COLO829 (cell line): ENCODE measurements around the gene TINAG.
"Not testable (repeated sequence)": the region's sequence is repeated elsewhere in the genome, so short reads cannot be mapped to it uniquely, and the experiment has no call there.

Source experiments
- DNase-seq: peaks from one replicate; pipeline ENCODE4 v3.0.0; 2012; ENCODE audit warnings: low spot score

Gene TINAG

GRCh38 chr6:54308986-54309315, 710 bp downstream of the TINAG start:
- DNase-seq: no peak

- no peak for DNase-seq
Measured at GRCh38 chr6:54310377-54311152, 2.3 kb downstream of the TINAG start.

- no peak for DNase-seq
Measured at GRCh38 chr6:54315656-54316055, 7.4 kb downstream of the TINAG start.

GRCh38 chr6:54320871-54321270, 12.6 kb downstream of the TINAG start:
- no peak for DNase-seq

GRCh38 chr6:54327631-54328030, 19.4 kb downstream of the TINAG start:
- DNase-seq: no peak

GRCh38 chr6:54331571-54331970, 23.3 kb downstream of the TINAG start:
- not testable (repeated sequence) for DNase-seq

- DNase-seq: peak; percentile 88
Measured at GRCh38 chr6:54335871-54336270, 27.6 kb downstream of the TINAG start.

- DNase-seq: no peak
Measured at GRCh38 chr6:54353975-54354374, 45.7 kb downstream of the TINAG start.

- DNase-seq: no peak
Measured at GRCh38 chr6:54354608-54355007, 46.4 kb downstream of the TINAG start.

- no peak for DNase-seq
Measured at GRCh38 chr6:54357141-54357540, 48.9 kb downstream of the TINAG start.

- no peak for DNase-seq
Measured at GRCh38 chr6:54361188-54361587, 52.9 kb downstream of the TINAG start.

- DNase-seq: no peak
Measured at GRCh38 chr6:54361734-54362133, 53.5 kb downstream of the TINAG start.

GRCh38 chr6:54366667-54367327, 58.6 kb downstream of the TINAG start:
- DNase-seq: peak; percentile 10

GRCh38 chr6:54377776-54378175, 69.5 kb downstream of the TINAG start:
- no peak for DNase-seq

GRCh38 chr6:54386295-54386694, 78.1 kb downstream of the TINAG start:
- DNase-seq: no peak

GRCh38 chr6:54390362-54390761, 82.1 kb downstream of the TINAG start:
- DNase-seq: no peak

- no peak for DNase-seq
Measured at GRCh38 chr6:54391577-54391976, 83.3 kb downstream of the TINAG start.

- DNase-seq: no peak
Measured at GRCh38 chr6:54403096-54403495, 94.9 kb downstream of the TINAG start.

- DNase-seq: no peak
Measured at GRCh38 chr6:54404791-54405190, 96.5 kb downstream of the TINAG start.

GRCh38 chr6:54411767-54412166, 103.5 kb downstream of the TINAG start:
- DNase-seq: no peak

GRCh38 chr6:54415517-54415916, 107.3 kb downstream of the TINAG start:
- no peak for DNase-seq

GRCh38 chr6:54419885-54420284, 111.6 kb downstream of the TINAG start:
- no peak for DNase-seq

GRCh38 chr6:54426995-54427394, 118.8 kb downstream of the TINAG start:
- no peak for DNase-seq

- DNase-seq: no peak
Measured at GRCh38 chr6:54427396-54427937, 119.2 kb downstream of the TINAG start.
